Hematopoietic multipotent progenitor cell treated with erythropoietin and hydrocortisone succinate and interleukin-3 and kit ligand, for 17 days (in vitro differentiated cells): Measurements from ENCODE around the gene SLC7A4.

ENCODE experiments used
- DNase-seq: peaks from one replicate; pipeline ENCODE4 v3.0.0-alpha.2; 2015; ENCODE audit warnings: low spot score

The SLC7A4 gene

GRCh38 chr22:20998411-20999336, 33.7 kb downstream of the SLC7A4 start:
- DNase-seq = no peak

GRCh38 chr22:20997536-20998257, 34.7 kb downstream of the SLC7A4 start:
- no peak for DNase-seq

GRCh38 chr22:20996598-20997535, 35.5 kb downstream of the SLC7A4 start:
- no peak for DNase-seq

DNA sequence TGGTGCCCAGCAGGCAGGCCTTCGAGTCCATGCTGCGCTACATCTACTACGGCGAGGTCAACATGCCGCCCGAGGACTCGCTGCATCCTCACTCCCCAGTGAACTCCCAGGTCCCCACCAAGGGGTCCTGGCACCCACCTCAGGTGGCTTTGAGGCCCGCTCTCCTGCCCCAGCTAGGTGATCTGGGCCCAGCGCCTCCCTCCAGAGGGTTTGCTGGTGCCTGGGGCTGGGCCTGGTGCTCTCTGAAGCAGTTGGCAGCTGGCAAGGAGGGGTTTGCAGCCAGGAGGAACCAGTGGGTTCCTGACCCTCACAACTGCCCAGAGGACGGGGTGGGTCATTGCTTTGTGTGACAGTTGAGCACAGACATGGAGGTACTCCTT, 36.3 kb downstream of the SLC7A4 start:
- DNase-seq = no peak

DNA sequence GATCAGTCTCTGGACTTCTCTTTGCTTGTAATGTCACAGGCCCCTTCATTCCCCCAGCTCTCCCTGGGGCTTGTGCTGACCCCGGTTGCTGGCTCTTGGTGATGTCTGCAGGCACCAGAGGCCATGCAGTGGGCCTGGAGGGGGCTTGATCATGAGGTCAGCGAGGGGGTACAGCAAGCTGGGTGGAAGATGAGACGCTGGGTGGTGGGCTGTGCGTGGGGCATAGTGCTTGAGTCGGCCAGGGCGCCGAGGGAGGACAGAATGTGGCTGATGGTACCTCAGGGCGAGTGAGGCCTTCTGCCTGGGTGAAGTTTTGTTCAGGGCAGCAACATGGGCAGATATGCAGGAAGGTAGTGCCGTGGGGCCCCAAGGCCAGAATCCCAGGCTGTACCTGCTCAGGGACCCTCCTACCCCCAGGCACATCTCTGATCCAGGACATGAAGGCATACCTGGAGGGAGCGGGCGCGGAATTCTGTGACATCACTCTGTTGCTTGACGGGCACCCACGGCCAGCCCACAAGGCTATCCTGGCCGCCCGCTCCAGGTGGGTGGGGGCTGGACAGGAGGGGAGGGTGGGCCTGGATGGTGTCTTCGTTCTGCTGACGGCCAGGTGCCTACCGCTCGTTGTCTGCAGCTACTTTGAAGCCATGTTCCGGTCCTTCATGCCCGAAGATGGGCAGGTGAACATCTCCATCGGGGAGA, 36.9 kb downstream of the SLC7A4 start:
- DNase-seq = no peak

GRCh38 chr22:20994902-20995241, 37.5 kb downstream of the SLC7A4 start:
- DNase-seq = no peak

DNA sequence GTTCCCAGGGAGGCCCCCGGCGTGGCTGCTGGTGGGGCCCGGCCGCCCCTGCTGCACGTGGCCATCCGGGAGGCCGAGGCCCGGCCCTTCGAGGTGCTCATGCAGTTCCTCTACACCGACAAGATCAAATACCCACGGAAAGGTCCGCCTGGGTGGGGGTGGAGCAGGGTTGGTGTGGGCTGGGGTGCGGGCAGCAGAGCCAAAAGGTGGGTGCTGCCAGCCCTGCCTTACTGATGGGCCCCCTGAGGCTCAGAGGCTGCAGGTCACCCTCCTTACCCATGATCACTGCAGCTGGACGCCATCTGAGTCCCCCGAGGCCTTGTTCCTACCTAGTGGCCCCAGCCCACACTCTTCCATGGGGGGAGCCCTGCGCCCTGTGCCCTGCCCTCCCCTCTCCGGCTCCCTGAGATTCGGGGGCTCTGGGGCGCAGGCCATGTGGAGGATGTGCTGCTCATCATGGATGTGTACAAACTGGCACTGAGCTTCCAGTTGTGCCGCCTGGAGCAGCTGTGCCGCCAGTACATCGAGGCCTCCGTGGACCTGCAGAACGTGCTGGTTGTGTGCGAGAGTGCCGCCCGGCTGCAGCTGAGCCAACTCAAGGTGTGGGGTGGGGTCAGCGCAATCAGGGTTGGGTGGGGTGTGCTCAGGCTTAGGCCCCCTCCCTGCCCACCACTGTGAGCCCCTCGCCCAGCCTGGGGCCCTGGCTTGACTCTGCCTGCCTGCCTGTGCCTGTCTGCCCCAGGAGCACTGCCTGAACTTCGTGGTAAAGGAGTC, 38.0 kb downstream of the SLC7A4 start:
- no peak for DNase-seq

- no peak for DNase-seq
Measured at GRCh38 chr22:20993304-20994127, 38.8 kb downstream of the SLC7A4 start.

- no peak for DNase-seq
Measured at GRCh38 chr22:20992456-20993303, 39.7 kb downstream of the SLC7A4 start.

DNA sequence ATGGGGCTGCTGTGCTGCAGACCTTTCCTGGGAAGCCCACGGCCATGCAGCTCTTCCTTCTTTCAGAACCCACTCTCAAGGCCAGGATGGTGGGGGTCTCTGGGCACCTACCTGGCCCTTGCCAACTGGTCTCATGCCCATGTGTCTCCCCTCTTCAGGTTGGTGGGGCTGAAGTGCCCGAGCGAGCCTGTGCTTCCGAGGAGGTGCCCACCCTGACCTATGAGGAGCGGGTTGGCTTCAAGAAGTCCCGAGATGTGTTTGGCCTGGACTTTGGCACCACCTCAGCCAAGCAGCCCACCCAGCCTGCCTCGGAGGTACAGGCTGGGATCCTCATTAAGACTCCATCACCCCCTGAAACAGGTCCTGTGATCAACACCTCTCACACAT, 40.3 kb downstream of the SLC7A4 start:
- DNase-seq = no peak

- no peak for DNase-seq
Measured at GRCh38 chr22:20991252-20992055, 40.9 kb downstream of the SLC7A4 start.

DNA sequence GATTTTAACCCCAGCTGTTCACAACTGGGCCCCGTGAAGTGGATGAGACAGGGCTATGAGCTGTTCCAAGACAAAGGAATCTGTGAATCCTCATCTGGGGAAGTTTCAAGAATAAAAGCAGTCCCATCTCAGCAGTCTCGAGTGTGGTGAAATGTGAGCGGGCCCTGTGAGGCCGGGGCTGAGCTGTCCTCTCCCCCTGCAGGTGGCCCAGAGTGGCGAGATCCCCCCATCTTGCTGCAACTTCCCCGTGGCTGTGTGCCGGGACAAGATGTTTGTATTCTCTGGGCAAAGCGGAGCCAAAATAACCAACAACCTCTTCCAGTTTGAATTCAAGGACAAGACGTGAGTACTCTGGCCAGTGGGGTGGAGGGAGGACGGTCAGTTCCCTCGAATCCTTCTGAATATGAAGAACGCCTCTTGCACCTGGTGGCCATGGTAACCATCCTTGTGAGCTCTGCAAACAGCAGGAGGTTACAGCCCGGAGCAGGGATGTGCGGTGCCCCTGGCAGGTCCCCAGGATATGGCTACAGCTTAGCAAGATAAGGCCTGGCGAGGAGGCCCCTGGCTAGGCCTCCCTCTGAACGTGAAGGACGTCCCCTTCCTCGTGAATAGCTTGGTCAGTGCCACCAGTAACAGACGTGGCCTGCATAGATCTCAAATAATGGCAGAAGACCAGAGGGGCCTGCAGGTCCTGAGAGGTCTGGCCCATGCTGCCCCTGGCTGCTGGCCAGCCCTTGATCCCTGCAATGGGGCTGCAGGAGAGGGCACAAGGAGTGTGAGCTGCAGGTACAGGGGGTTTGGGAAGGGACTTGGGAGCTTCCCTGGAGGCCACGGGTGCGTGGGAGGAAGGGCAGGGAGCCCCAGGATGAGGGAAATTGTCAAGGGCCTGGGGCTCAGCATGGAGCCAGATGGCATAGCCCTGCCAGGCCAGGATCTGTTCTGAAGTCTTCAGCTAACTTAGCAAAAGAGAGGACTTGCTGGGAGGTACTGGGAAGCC, 41.9 kb downstream of the SLC7A4 start:
- no peak for DNase-seq

- DNase-seq = no peak
Measured at GRCh38 chr22:20989323-20990138, 42.8 kb downstream of the SLC7A4 start.

DNA sequence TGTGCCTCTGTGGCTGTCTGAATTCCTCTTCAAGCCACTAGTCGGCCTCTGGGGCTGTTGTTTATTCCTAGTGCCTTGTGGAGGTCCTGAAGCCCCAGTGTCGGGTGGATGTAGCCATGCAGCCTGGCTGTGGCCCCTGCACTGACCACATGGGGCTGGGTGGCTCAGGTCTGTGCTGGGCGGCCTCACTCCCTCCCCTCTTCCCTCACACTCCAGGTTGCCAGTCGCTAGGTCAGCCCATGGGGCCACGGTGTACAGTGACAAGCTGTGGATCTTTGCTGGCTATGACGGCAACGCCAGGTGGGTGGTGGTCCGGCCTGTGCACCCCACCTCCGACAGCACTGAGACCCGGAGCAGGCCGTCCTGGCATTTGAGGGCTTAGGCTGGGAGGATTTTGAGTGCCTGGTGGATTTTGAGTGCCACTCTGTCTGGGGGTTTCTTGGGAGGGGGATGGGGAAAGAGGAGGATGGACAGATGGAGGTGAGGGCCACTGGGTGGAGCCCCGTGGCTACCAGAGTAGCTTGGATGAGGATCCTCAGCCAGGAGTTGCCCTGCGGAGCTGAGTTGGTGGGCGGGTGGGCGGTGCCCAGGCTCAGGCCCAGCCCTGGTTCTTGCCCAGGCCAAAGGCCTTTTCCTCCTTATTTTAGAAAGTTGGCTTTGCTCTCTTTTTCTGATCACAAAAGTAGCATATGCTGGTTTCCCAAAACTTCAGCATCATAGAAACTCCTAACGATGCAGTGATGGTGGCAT, 43.6 kb downstream of the SLC7A4 start:
- no peak for DNase-seq

- DNase-seq = no peak
Measured at GRCh38 chr22:20987375-20987774, 45.0 kb downstream of the SLC7A4 start.
